T-helper 1 cell treated with Interleukin-12 subunit alpha and Interleukin-12 subunit beta and Interleukin-4 antibody, amounts not matched to agents 30 μg/mL and 1 μg/mL, for 36 hours (primary cell): ENCODE measurements around the gene RAMP1.

ENCODE experiments used
- H3K27ac Mint-ChIP-seq: one replicate; pipeline ENCODE4 v1.8.0; 2021; ENCODE audit warnings: mild to moderate bottlenecking, mixed read lengths
- H3K27me3 Mint-ChIP-seq: one replicate; pipeline ENCODE4 v1.8.0; 2021; ENCODE audit warnings: low read depth, mixed read lengths
- H3K36me3 Mint-ChIP-seq: one replicate; pipeline ENCODE4 v1.8.0; 2021; ENCODE audit warnings: low read depth, mixed read lengths
- H3K4me1 Mint-ChIP-seq: one replicate; pipeline ENCODE4 v1.8.0; 2021; ENCODE audit warnings: low read depth, mixed read lengths
- H3K4me3 Mint-ChIP-seq: one replicate; pipeline ENCODE4 v1.8.0; 2021; ENCODE audit warnings: mild to moderate bottlenecking, moderate library complexity, mixed read lengths
- H3K9me3 Mint-ChIP-seq: one replicate; pipeline ENCODE4 v1.8.0; 2021; ENCODE audit warnings: mixed read lengths

The RAMP1 gene

DNA sequence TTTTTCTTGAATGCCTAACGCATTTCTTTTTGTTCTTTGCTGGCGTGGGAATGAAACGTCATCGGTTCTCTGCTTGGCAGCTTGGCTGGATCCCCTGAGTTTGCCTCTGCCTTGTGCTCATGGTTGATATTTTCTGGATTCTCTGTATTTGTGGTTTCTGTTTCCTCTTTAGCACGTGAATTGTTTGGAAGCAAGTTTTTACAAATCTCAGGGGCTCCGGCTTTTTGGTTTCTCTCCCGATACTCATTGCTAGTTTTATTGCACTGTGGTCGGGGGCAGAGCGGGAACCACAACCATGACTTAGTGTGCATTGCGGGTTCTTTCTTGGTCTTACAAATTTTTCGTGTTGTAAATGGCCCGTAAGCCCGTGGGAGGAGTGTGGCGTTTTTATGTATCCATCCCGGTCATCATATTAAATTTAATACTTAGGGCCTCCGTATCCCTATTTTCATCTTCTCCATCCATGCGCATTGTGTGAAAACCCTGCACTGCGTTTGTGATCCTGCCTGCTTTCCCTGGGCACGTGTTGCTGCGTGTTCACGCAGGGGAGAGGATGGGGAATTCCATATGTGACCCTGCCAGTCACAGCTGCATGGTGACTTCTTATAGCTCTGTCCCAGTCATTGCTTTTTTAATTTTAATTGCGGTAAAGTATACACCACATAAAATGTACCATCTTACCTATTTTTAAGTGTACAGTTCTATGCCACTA lies 9.4 kb downstream of the RAMP1 start:
- Mint-ChIP-seq H3K36me3 (no peaks in the 10 kb centered on the region), H3K27ac (no peak overlapping the region), H3K9me3 (no peaks in the 10 kb centered on the region), H3K4me3 (no peak overlapping the region), H3K27me3 (peaks cover 34% of the 10 kb centered on the region), H3K4me1 (peaks cover 14% of the 10 kb centered on the region)

DNA sequence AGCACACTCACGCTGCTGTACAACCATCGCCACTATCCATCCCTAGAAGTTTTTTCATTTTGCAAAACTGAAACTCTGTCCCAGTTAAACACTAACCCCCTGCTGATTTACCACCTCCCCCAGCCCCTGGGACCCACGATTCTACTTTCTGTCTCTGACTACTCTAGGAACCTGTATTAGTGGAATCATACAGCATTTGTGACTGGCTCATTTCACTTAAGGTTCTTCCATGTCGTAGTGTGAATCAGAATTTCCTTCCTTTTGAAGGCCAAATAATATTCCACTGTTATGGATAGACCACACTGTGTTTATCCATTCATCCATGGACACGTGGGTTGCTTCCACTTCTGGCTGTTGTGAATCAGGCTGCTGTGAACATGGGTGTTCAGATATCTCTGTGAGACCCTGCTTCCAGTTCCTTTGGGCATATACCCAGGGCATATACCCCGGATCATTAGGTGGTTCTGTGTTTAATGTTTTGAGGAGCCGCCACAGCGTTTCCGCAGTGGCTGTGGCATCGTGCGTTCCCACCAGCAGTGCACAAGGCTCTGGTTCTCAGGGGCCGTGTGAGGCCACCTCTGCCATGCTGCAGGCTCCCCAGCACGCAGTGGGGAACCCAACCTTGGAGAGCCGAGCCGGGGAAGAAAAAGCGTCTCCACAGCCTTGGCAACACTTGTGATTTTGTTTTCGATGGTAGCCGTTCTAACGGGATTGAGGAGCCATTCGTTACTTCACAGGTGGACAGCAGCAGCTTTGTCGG lies 10.1 kb downstream of the RAMP1 start:
- Mint-ChIP-seq H3K27me3 (peaks cover 34% of the 10 kb centered on the region), H3K36me3 (no peaks in the 10 kb centered on the region), H3K27ac (no peak overlapping the region), H3K4me1 (peaks cover 15% of the 10 kb centered on the region), H3K9me3 (no peaks in the 10 kb centered on the region), H3K4me3 (no peak overlapping the region)

DNA sequence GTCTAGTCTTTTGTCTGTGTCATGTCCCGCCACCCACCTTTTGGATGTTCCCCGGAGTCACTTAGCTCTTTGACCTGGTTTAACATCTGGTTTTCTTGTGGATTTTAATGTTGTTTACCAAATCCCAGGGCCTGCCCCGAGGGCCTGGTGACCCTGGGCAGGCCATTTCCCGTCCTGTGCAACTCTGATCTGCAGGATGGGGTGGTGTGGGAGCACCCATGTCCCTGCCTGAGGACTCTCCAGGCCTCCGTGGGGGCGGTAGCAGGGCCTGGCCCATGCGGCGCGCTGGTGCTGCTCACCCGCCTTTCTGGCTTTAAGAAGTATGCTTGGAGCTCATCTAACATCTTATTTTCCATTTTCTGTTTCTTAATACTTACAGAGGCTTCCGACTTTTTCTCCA lies 10.7 kb downstream of the RAMP1 start:
- peaks cover 15% of the 10 kb centered on the region for H3K4me1 Mint-ChIP-seq
- H3K4me3 Mint-ChIP-seq, result no peak overlapping the region
- H3K36me3 Mint-ChIP-seq, result no peaks in the 10 kb centered on the region
- H3K27ac Mint-ChIP-seq, result no peak overlapping the region
- H3K27me3 Mint-ChIP-seq, result peaks cover 34% of the 10 kb centered on the region
- H3K9me3 Mint-ChIP-seq, result no peaks in the 10 kb centered on the region

DNA sequence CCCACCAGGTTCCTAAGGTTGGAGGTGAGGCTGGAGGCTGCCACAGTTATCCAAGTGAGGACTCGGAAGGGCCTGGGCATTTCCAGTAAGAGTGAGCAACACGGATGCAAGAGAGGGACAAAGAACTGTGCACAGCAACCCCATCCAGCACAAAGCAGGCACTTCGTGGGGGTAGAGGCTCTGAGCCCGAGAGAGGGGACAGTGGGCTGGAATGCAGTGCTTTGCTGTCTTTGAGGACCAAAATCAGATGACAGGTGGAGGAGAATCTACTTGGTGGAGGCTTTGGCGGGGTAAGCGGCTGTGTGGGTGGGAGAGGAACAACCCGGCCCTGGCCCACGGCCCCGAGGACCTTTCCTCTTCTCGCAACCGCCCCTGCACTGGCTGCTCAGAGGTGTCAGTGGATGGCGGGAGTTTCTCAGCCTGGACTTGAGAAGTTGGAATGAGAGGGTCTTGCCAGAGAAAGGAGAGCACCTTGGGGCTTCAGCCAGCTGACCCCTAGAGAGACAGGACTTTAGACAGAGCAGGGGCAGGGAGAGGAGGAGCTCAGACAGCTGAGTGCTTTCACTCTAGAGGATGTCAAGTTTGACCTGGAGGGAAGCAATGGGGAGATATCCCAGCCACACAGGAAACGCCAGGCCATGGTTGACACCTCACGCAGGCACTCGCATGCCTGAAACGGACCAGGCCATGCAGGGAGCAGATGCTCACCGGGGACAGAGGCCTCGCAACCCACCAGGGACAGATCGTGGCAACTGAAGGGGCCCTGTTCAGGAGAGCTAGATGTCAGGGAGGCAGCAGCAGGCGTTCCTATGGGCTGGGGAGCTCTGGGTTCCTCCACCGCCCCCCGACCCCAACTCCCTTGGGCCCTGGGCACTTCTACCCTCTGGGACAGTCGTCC lies 11.6 kb downstream of the RAMP1 start:
- H3K4me3 Mint-ChIP-seq, result no peak overlapping the region
- no peaks in the 10 kb centered on the region for H3K36me3 Mint-ChIP-seq
- H3K4me1 Mint-ChIP-seq, result peaks cover 15% of the 10 kb centered on the region
- no peaks in the 10 kb centered on the region for H3K9me3 Mint-ChIP-seq
- peaks cover 34% of the 10 kb centered on the region for H3K27me3 Mint-ChIP-seq
- no peak overlapping the region for H3K27ac Mint-ChIP-seq

DNA sequence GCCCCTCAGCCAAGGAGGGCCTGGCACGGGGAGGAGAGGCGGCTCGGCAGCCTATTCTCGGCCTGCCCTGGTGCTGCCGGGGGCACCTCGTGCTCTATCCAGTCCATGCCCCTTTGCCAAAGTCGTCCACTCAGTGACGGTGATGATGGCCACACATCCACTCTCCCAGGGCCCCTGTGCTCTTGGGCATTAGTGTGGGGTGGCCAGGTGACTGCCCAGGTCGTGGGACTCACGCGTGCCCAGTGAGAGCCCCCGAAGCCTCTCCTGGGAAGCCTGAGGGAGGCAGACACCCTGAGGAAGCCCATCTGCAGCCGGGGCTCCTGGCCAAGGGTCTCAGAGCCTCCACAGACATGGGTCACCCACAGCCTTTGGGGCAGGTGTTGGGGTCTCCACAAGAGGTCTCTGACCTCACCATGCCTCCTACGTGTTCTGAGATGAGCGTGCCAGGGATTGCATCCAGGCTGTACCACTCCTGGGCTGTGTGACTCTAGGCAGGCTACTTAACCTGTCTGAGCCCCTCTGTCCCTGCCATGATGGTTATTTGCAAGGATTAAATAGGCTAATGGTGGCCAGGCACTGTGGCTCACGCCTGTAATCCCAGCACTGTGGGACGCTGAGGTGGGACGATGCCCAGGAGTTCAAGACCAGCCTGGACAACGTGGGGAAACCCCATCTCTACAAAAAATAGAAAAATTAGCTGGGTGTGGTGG lies 12.9 kb downstream of the RAMP1 start:
- H3K27ac Mint-ChIP-seq, result no peak overlapping the region
- H3K4me1 Mint-ChIP-seq, result peaks cover 15% of the 10 kb centered on the region
- H3K36me3 Mint-ChIP-seq, result no peaks in the 10 kb centered on the region
- H3K27me3 Mint-ChIP-seq, result peaks cover 29% of the 10 kb centered on the region
- H3K4me3 Mint-ChIP-seq, result no peak overlapping the region
- no peaks in the 10 kb centered on the region for H3K9me3 Mint-ChIP-seq

DNA sequence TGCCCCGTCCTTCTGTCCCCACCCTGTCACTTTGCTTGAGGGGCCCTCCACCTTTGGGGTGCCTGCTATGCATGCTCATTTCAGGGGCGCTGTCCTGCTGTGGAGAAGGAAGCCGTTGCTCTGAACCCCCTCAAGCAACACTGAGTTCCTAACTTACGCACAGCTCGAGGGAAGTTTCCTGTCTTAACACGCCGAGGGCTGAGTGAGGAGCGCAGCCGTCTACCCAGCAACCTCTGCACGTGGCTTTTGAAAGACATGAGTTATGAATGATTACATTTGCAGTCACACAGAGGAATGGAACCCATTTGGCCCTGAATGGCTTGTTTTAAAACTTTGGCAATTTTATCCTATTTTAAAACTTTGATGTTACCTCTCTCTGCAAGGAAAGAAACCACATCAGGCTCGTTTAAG lies 14.0 kb downstream of the RAMP1 start:
- peaks cover 15% of the 10 kb centered on the region for H3K4me1 Mint-ChIP-seq
- H3K27me3 Mint-ChIP-seq, result peaks cover 25% of the 10 kb centered on the region
- no peak overlapping the region for H3K27ac Mint-ChIP-seq

DNA sequence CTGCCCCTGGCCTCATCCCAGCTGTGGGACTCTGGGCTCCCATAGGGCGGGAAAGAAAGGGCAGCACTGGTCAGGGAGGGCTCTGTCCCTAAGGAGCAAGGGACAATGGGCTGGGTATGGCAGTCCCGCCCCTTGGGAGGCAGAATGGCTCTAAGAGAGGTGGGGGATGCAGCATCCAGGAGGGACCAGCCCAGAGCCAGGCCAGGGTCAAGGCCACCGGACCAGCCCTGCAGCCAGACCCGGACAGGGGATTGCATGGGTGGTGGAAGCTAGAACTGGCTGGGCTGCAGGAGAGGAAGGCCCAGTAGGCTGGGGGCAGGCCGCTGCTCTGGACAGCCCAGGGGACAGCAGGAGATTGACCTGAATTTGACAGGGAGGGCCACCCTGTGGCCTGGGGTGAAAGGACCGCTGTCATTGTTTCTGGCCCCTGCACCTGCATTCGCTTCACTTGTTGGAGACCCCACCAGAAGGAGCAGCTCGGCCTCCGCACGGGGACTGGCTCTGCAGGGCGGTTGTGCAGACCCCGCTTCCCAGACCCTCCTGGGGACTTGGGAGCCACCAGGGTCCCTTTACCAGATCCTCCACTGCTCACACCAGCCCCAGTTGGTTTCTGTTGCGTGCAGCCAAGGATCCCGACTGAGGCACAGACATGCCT lies 14.6 kb downstream of the RAMP1 start:
- no peaks in the 10 kb centered on the region for H3K9me3 Mint-ChIP-seq
- H3K27me3 Mint-ChIP-seq, result peaks cover 19% of the 10 kb centered on the region
- H3K27ac Mint-ChIP-seq, result no peak overlapping the region
- H3K4me1 Mint-ChIP-seq, result peaks cover 10% of the 10 kb centered on the region
- no peak overlapping the region for H3K4me3 Mint-ChIP-seq
- no peaks in the 10 kb centered on the region for H3K36me3 Mint-ChIP-seq

More for the DNA sequence above, 14.0 kb downstream of the RAMP1 start:
- Mint-ChIP-seq H3K9me3 (no peaks in the 10 kb centered on the region), H3K36me3 (no peaks in the 10 kb centered on the region), H3K4me3 (no peak overlapping the region)

DNA sequence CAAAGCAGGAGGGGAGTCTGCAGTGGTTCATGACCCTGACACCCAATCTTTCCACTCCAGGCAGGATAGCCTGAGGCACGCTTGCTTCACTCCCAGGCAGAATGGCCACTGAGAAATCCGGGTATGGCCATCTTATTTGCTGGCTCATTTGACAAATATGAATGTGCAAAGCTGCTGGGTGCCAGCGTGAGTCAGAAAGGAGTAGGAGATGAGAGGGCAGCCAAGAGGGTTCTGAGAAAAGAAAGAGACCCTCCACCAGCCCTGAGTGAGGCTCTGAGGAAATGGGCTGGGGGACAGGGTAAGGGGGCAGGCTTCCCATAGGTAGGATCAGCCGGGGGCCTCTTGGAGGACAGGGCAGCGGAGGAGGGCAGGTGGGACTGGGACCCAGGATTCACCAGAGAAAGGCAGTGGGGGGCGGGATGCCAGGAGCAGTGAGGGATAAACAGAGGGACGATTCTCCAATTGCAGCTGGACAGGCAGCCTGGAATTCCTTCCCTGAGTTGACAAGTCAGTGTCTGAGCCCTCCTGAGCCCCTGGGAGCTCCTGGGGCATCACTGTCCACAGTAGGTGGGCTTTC lies 15.2 kb downstream of the RAMP1 start:
- no peaks in the 10 kb centered on the region for H3K36me3 Mint-ChIP-seq
- peaks cover 12% of the 10 kb centered on the region for H3K27me3 Mint-ChIP-seq
- H3K4me3 Mint-ChIP-seq, result no peak overlapping the region
- H3K27ac Mint-ChIP-seq, result no peak overlapping the region
- H3K9me3 Mint-ChIP-seq, result no peaks in the 10 kb centered on the region
- H3K4me1 Mint-ChIP-seq, result peaks cover 10% of the 10 kb centered on the region

DNA sequence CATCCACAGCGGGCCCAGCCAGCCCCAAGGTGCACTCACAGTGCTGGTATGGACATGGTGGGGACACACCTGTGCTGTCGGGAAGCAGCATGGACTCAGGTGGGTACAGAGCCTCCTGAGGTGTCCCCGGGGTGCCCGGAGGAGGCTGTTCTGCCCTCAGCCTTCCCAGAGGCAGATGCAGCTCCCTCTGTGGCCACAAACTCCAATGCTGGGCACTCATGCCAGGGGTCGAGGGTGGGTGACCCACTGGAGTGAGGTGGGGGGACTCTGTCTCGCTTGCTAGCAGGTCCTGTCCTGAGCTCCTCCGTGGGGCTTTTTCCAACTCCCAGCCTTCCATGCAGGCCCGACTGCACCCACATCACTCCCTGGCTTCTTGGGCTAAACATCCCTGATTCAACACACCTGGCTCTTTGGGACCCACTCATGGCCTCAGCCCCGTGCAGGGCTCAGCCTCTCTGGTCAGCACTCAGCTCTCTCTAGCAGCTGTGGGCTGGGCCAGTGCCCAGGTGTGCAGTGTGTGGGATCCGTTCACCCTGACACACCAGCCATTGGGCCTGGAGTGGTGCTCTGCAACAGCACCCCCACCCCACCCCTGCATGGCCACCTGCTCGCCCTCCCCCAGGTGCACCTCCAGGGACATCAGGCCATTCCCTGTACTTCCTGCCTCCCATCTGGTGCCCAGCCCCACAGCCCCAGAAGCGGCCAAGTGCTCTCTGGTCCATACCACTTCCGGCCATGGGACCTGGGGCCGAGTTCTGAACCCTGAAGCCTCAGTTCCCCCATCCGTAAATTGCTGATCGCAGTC lies 16.0 kb downstream of the RAMP1 start:
- H3K4me3 Mint-ChIP-seq, result no peak overlapping the region
- no peaks in the 10 kb centered on the region for H3K9me3 Mint-ChIP-seq
- H3K27me3 Mint-ChIP-seq, result peaks cover 7% of the 10 kb centered on the region
- H3K27ac Mint-ChIP-seq, result no peak overlapping the region
- peaks cover 8% of the 10 kb centered on the region for H3K4me1 Mint-ChIP-seq
- H3K36me3 Mint-ChIP-seq, result no peaks in the 10 kb centered on the region

DNA sequence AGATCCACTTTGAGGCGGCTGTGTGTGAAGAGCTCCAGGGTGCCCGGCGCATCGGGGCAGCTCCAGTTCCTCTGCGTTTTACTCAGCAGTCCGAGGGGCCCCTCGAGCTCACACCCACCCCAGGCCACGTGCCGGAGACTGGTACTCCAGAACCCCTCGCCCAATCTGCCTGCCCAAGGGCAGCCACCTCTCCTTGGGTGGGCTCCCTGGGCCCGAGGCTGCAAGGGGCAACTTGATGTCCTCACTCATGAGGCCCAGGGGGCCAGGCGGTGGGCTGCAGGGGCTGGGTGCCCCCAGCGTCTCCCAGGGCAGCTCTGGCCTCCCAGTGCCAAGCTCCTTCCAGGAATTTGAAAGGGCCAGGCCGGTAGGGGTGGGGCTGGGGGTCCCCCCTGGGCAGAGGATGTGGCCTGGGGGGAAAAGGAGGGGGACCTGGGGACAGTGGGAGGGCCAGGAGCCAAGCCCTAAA lies 16.7 kb downstream of the RAMP1 start:
- H3K27me3 Mint-ChIP-seq, result peaks cover under 1% of the 10 kb centered on the region
- peaks cover 11% of the 10 kb centered on the region for H3K4me1 Mint-ChIP-seq
- H3K27ac Mint-ChIP-seq, result no peak overlapping the region
- H3K9me3 Mint-ChIP-seq, result no peaks in the 10 kb centered on the region
- no peak overlapping the region for H3K4me3 Mint-ChIP-seq
- H3K36me3 Mint-ChIP-seq, result peaks cover 2% of the 10 kb centered on the region

DNA sequence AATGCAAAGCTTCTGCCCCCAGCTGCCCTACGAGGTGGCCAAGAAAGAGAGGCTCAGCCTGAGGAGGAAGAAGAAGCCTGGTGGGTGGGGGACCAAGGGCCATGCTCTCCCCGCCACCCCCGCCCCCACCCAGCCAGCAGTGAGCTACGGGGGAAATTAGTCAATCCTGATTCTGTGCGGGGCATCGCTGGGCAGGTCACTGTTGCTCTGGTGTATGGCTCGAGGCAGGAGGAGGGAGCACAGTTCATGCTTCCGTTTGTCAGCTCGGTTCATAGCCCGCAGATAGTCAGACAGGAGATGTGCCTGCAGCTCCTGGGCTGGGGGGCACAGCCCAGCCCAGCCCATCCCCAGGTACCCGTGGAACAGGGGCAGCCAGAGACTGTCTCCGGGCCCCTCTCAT lies 17.1 kb downstream of the RAMP1 start:
- Mint-ChIP-seq H3K36me3 (peaks cover 4% of the 10 kb centered on the region), H3K4me1 (peaks cover 12% of the 10 kb centered on the region), H3K9me3 (no peaks in the 10 kb centered on the region), H3K27ac (no peak overlapping the region), H3K27me3 (no peaks in the 10 kb centered on the region), H3K4me3 (no peak overlapping the region)

DNA sequence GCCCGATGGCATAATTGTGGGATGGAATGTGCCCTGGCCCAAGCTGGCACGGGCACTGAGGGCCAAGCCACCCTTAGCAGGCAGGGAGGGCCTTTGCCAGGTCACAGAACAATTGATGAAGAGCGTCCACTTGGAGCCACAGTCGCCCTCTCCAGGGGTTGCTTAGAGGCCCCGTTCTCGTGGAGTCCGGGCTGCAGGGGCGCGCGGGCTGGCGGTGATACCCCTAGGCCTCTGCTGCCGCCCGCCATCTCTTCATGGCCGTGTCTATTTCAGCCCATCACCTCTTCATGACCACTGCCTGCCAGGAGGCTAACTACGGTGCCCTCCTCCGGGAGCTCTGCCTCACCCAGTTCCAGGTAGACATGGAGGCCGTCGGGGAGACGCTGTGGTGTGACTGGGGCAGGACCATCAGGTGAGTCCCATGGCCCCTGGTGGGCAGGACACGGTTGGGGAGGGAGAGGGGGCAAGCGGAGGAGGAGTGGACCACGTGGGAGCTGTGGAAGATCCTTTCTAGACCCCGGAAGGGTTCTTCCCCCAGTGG lies 17.6 kb downstream of the RAMP1 start:
- H3K9me3 Mint-ChIP-seq, result no peaks in the 10 kb centered on the region
- H3K36me3 Mint-ChIP-seq, result peaks cover 4% of the 10 kb centered on the region
- H3K27ac Mint-ChIP-seq, result no peak overlapping the region
- no peaks in the 10 kb centered on the region for H3K27me3 Mint-ChIP-seq
- no peak overlapping the region for H3K4me3 Mint-ChIP-seq
- H3K4me1 Mint-ChIP-seq, result peaks cover 12% of the 10 kb centered on the region
